NT2/D1 (cell line): ENCODE results near the gene KRTAP1-1.
"Not testable (repeated sequence)": the region's sequence is repeated elsewhere in the genome, so short reads cannot be mapped to it uniquely, and the experiment has no call there.

Source experiments
- DNase-seq: peaks from one replicate; pipeline ENCODE4 v3.0.0-alpha.2; 2011; ENCODE audit warnings: low read depth, low spot score
- H3K27me3 ChIP-seq: 2 replicates; pipeline ENCODE4 v1.6.0; 2011; ENCODE audit warnings: mild to moderate bottlenecking; ENCODE audit not compliant: insufficient read length, insufficient read depth
- H3K36me3 ChIP-seq: 2 replicates; pipeline ENCODE4 v1.6.1; 2011; ENCODE audit warnings: mild to moderate bottlenecking, low read length, mixed read lengths; ENCODE audit not compliant: insufficient read depth, insufficient read length
- H3K4me1 ChIP-seq: 2 replicates; pipeline ENCODE4 v1.5.1; 2011; ENCODE audit not compliant: insufficient read depth, insufficient read length
- H3K4me3 ChIP-seq: 2 replicates; pipeline ENCODE4 v1.5.1; 2011; ENCODE audit warnings: low read depth; ENCODE audit not compliant: insufficient read length
- H3K9ac ChIP-seq: 2 replicates; pipeline ENCODE4 v1.6.0; 2011; ENCODE audit warnings: low read depth; ENCODE audit not compliant: insufficient read length
- H3K9me3 ChIP-seq: 2 replicates; pipeline ENCODE4 v1.5.1; 2011; ENCODE audit warnings: mild to moderate bottlenecking, low read length; ENCODE audit not compliant: insufficient read depth
- SUZ12 ChIP-seq: IDR thresholded peaks from 2 replicates; pipeline ENCODE4 v1.6.1; 2011; ENCODE audit not compliant: insufficient read length, insufficient read depth; ENCODE audit errors: extremely low read depth
- YY1 ChIP-seq: IDR thresholded peaks from 2 replicates; pipeline ENCODE4 v1.6.1; 2011; ENCODE audit not compliant: insufficient read length, insufficient read depth
- ZNF274 ChIP-seq: IDR thresholded peaks from 2 replicates; pipeline ENCODE4 v1.6.1; 2011; ENCODE audit warnings: mild to moderate bottlenecking, low read depth, low read length

The KRTAP1-1 gene

DNA sequence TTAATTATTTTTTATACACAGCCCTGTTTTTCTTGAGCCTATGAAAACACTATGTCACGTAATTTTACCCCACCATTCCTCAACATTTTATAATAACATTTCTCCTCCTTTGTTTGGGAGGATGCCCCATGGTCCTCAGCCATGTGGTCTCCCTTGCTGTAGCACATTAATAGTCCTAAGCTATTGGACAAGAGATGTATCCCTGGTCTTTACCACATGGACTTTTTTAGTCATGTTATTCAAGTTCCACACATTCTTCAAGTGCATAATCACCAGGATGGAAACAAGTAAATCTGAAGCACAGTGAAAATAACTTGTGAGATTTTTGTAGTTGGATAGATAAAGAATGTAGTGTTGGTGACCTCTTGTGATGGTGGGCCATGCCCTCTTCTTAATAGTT, 20.7 kb upstream of the KRTAP1-1 start:
- no peaks in the 10 kb centered on the region for H3K27me3 ChIP-seq
- H3K9ac ChIP-seq, result no peak overlapping the region
- no peak overlapping the region for H3K4me3 ChIP-seq
- no peaks in the 10 kb centered on the region for H3K9me3 ChIP-seq
- no peak for DNase-seq
- no peaks in the 10 kb centered on the region for H3K4me1 ChIP-seq
- TF ChIP-seq YY1 (no peak), ZNF274 (no peak), SUZ12 (no peak)
- H3K36me3 ChIP-seq, result no peaks in the 10 kb centered on the region

DNA sequence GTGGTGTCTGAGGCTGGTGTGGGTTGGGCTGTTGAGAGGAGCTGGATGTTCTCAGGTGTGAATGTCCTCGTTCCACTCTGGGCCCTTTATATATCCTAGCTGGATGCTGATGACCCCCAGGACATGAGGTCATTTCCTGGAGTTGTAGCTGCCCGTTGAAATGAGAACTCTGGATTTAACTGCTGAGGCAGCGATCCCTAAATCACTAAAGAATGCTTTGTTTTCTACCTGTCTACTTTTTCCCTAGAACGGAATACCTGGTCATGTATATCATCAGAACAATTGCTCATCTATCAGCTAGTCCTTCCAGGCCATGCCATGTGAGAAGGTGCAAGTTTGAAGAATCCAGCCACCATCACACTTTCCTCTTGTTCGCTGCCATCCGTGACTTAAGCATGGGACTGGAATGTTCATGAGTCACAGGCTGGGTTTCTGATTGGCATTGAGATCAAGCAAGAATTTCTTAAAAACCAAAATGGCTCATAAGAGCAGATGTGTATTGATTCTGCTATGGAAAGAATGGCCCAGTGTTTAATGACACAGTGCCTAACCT, 18.9 kb upstream of the KRTAP1-1 start, which contains the start of gene KRTAP2-3:
TSS of gene KRTAP2-3 (minus strand) at position 63 of the 553 bp plus-strand sequence. CDS start 64 bp downstream, outside the sequence.
- Histone ChIP-seq H3K9ac (no peak within 1 kb of the TSS), H3K4me3 (no peak within 1 kb of the TSS), H3K9me3 (no peaks in the 10 kb centered on the region), H3K36me3 (no peaks in the 10 kb centered on the region), H3K27me3 (no peaks in the 10 kb centered on the region), H3K4me1 (no peaks in the 10 kb centered on the region)
- TF ChIP-seq SUZ12 (no peak), ZNF274 (no peak), YY1 (no peak)
- DNase-seq, result no peak

DNA sequence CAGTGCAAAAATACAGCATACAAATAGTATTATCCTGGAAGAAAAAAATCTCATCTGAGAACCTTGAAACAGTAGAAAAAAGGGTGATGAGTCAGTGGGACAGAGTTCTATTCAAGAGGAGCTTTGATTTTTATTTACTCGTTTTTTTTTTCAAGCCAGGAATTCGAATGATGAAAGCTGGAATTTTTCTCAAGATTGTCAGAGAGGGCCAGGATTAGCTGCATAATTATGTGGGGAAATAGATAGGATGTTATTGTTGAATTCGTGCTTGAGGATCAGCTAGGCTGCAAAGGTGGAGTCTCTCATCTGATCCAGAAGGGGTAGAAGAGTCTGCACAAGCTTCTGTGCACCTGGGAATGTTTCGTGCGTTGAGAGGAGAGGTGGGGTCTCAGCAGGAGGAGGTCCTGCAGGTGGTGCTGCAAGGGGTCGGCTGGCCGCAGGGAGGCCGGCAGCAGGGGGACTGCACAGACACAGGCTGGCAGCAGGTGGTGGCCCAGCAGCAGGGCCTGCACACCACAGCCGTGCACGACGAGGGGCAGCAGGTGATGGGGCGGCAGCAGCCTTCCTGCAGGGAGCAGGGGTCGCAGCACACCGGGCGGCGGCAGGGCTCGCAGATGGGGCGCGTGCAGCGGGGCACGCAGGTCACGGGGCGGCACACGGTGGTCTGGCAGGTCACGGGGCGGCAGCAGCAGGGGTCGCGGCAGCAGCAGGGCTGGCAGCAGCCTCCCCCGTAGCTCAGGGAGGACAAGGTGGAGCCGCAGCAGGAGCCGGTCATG, 18.2 kb upstream of the KRTAP1-1 start:
- not testable (repeated sequence) for H3K36me3 ChIP-seq, H3K9me3 ChIP-seq, H3K4me3 ChIP-seq, H3K27me3 ChIP-seq, H3K9ac ChIP-seq, DNase-seq, H3K4me1 ChIP-seq

DNA sequence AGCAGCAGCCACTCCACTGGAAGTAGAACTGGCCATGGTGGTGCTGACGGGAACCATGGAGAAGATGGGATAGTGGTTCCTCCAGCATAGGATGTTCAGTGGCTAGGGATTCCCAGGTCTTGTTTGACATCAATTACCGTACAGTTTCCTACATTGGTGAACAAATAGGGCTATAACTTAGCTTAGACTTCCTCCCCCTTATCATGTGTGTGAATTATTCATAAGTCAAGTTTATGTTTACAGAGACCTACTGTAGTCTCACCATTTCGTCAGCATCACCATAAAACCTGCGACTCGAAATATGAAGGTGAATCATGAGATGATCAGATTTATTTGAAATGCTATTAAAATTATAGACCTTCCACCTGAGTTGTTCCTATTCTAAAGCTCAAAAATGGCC, 17.5 kb upstream of the KRTAP1-1 start:
- Histone ChIP-seq H3K27me3 (no peaks in the 10 kb centered on the region), H3K9ac (no peak overlapping the region), H3K36me3 (no peaks in the 10 kb centered on the region), H3K4me3 (no peak overlapping the region), H3K4me1 (no peaks in the 10 kb centered on the region), H3K9me3 (no peaks in the 10 kb centered on the region)
- no peak for TF ChIP-seq YY1
- TF ChIP-seq ZNF274, result no peak
- no peak for TF ChIP-seq SUZ12
- no peak for DNase-seq

DNA sequence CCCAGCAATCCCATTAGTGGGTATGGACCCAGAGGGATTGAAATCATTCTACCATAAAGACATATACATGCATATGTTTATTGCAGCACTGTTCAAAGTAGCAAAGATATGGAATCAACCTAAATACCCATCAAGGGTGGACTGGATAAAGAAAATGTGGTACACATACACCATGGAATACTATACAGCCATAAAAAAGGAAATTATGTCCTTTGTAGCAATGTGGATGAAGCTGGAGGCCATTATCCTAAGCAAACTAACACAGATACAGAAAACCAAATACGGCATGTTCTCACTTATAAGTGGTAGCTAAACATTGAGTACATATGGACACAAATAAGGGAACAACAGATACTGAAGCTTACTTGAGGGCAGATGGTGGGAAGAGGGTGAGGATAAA, 16.3 kb upstream of the KRTAP1-1 start:
- Histone ChIP-seq H3K4me1 (no peaks in the 10 kb centered on the region), H3K9me3 (no peaks in the 10 kb centered on the region), H3K36me3 (no peaks in the 10 kb centered on the region), H3K27me3 (no peaks in the 10 kb centered on the region), H3K9ac (no peak overlapping the region), H3K4me3 (no peak overlapping the region)
- TF ChIP-seq SUZ12 (no peak), YY1 (no peak), ZNF274 (no peak)
- no peak for DNase-seq

DNA sequence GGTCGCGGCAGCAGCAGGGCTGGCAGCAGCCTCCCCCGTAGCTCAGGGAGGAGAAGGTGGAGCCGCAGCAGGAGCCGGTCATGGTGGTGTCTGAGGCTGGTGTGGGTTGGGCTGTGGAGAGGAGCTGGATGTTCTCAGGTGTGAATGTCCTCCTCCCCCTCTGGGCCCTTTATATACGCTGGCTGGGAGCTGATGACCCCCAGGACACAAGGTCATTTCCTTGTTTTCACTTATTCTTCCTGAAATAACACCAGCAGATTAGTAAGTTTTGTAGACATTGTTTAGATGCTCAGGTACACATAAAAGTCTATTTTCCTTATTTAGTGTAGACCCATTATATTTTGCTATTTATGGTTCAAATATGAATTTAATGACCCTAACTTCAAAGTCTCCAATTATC, 13.9 kb upstream of the KRTAP1-1 start, which contains the start of gene KRTAP2-2:
TSS of gene KRTAP2-2 (minus strand) at position 101 of the 400 bp plus-strand sequence. CDS start at position 82, 19 bp downstream.
- H3K4me1 ChIP-seq, DNase-seq, H3K36me3 ChIP-seq, H3K9me3 ChIP-seq, H3K9ac ChIP-seq, H3K4me3 ChIP-seq, H3K27me3 ChIP-seq: not testable (repeated sequence)

DNA sequence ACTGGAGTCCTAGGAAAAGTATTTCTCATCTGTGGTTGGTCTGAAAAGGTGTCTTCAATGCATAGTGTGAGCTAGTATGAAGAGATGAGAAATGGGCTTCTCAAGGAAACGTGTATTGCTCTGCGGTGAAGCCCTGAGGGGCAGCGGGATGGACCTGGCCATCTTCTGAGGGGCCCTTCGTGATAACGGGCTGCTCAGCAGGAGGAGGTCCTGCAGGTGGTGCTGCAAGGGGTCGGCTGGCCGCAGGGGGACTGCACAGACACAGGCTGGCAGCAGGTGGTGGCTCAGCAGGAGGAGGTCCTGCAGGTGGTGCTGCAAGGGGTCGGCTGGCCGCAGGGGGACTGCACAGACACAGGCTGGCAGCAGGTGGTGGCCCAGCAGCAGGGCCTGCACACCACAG, 13.3 kb upstream of the KRTAP1-1 start:
- H3K9me3 ChIP-seq, H3K4me3 ChIP-seq, DNase-seq, H3K4me1 ChIP-seq, H3K27me3 ChIP-seq, H3K36me3 ChIP-seq, H3K9ac ChIP-seq: not testable (repeated sequence)
